Dedifferentiated amniotic fluid mesenchymal stem cell (primary cell): ENCODE data around the gene FFAR1.
A peak's percentile ranks its signal among the peaks of the same experiment; 100 is the strongest.
"Not testable (repeated sequence)": the region's sequence is repeated elsewhere in the genome, so short reads cannot be mapped to it uniquely, and the experiment has no call there.

ENCODE experiments used
- DNase-seq: peaks from one replicate; pipeline ENCODE4 v3.0.0-alpha.2; 2016; ENCODE audit errors: extremely low spot score

The FFAR1 gene

DNA sequence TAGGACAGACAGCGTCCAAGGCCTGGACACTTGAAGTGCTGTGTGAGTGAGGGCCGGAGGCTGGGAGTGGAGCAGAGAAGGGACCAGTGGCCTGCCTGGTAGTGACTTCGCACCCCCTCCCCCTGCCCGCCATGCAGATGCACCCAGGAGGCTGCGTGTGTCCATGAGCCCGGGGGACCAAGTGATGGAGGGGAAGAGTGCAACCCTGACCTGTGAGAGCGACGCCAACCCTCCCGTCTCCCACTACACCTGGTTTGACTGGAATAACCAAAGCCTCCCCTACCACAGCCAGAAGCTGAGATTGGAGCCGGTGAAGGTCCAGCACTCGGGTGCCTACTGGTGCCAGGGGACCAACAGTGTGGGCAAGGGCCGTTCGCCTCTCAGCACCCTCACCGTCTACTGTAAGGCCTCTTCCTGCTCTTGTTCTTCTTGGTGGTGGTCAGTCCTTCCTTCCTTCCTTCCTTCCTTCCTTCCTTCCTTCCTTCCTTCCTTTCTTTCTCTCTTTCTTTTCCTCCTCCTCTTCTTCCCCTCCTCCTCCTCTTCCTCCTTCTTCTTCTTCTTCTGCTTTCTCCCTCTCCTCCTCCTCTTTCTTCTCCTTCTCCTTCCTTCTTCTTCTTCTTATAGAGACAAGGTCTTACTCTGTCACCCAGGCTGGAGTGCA, 6.0 kb upstream of the FFAR1 start:
- no peak for DNase-seq

- DNase-seq = no peak
Observed at GRCh38 chr19:35342430-35342829, 5.3 kb upstream of the FFAR1 start.

- no peak for DNase-seq
Observed at GRCh38 chr19:35344511-35345031, 3.1 kb upstream of the FFAR1 start.

DNA sequence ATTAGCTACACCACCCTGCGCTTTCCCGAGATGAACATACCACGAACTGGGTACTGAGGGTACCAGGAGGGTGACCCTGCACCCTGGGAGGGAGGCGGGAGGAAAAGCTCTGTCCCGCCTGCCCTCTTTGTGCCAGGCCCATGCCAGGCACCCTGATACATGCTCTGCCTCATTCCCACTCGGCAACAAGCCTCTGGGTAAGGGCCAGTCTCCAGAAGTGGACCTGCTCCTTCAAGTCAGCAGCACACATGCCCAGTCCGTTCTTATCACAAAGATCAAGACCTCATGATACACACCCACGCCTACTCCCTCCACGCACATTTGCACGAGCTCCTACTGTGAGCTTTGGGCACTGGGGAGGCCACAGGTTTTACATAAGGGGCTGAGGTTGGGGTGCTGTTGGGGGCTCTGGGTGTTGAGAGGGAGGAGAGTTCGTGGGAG, 2.0 kb upstream of the FFAR1 start:
- no peak for DNase-seq

DNA sequence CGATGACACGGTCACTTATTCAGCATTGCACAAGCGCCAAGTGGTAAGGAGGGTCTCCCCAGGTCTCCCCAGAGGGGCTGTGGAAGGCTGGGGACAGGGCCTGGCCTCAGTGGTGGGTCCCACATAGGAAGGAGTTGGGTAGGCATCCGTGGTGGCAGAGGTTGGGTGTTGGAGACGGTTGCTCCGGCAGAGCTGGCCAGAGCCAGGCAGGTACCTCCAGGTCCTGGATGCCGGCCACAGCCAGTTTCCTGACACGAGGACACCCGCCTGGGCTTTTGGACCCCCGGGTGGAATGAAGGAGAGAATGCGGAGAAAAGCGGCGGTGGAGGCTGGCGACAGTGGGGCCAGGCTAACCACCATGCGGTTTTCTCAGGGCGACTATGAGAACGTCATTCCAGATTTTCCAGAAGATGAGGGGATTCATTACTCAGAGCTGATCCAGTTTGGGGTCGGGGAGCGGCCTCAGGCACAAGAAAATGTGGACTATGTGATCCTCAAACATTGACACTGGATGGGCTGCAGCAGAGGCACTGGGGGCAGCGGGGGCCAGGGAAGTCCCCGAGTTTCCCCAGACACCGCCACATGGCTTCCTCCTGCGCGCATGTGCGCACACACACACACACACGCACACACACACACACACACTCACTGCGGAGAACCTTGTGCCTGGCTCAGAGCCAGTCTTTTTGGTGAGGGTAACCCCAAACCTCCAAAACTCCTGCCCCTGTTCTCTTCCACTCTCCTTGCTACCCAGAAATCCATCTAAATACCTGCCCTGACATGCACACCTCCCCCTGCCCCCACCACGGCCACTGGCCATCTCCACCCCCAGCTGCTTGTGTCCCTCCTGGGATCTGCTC, 1.3 kb upstream of the FFAR1 start:
- DNase-seq = no peak

DNA sequence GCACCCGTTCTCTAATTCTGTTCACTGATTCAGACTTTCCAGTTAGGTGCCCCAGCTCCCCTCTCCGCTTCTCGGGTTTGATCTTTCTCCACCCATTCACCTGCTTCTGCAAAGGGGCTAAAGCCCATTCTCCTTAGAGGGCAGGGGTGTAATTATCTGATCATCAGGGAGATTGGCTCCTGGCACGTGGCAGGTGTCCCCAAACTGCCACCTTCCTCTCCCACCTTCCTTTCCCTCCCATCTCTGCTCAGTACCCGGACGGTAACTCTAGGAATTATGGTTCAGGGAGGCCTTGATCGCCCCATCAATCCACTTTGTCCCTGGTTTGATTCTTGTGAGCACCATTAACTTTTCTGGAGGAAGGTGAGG, 212 bp downstream of the FFAR1 start:
- no peak for DNase-seq

GRCh38 chr19:35348911-35349611, 1.4 kb downstream of the FFAR1 start:
- DNase-seq = no peak

DNA sequence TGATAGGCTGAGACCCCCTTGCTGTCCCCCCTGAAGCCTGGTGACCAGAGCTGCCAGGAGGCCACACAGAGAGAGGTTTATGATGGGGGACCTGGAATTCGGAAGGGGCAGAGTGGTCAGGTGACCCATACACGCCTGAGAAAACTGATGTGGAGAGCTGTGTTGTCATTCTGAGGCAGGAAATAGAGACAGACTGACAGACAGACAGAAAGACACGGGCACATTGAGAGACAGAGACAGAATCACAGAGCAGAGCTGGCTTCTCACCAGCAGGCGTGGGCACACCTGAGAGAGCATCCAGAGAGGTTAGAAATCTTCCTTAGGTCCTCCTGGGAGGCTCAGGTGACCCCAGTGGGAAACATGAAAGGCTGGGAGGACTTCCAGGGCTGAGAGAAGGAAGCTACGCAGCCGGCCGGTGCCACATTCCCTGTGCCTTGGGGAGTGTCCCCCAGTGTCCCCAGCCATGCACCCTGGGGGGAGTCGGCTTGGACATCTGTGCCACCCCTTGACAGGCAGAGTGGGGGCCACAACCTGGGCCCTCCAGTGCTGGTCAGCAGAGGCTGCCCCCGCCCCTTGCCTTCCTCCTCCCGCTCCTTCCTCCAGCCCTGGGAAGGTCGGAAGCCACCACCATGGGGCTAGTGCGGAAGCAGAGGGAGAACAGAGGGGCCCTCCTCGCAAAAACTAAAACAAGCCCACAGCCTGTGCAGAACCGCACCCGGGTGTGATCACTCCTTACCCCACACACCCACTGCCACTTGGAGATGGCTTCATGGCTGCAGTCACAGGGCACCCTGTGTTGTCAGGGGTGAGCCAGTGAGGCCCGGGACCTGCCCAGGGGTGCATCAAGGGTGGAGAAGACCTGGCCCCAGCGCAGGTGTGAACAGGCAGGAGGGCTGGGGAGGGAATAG, 2.2 kb downstream of the FFAR1 start:
- no peak for DNase-seq

DNA sequence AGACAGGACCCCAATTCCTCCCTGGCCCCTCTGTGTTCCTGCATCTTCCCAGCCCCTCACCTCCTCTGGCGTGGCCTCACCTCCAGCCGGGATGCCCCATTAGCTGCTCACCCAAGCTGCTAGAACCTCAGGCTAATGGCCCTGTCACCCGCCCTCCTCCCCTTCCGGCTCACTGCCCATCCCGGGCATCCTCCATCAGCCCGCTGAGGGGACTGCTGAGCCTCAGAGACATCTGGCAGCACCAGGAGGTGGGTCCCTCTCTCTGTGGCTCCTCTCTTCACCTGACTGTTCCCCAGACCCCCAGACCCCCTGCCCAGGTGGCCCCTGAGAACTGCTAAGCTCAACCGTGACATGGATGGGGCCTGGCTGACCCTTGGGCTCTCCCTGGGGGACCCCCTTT, 2.9 kb downstream of the FFAR1 start:
- DNase-seq = no peak

DNA sequence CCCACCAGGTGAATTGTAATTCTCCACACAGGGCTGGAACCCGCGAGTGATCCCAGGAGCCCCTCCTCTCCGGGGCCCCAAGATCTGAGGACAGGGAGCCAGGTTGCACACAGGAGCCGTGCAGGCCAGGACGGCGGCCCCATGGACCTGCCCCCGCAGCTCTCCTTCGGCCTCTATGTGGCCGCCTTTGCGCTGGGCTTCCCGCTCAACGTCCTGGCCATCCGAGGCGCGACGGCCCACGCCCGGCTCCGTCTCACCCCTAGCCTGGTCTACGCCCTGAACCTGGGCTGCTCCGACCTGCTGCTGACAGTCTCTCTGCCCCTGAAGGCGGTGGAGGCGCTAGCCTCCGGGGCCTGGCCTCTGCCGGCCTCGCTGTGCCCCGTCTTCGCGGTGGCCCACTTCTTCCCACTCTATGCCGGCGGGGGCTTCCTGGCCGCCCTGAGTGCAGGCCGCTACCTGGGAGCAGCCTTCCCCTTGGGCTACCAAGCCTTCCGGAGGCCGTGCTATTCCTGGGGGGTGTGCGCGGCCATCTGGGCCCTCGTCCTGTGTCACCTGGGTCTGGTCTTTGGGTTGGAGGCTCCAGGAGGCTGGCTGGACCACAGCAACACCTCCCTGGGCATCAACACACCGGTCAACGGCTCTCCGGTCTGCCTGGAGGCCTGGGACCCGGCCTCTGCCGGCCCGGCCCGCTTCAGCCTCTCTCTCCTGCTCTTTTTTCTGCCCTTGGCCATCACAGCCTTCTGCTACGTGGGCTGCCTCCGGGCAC, 3.9 kb downstream of the FFAR1 start:
- no peak for DNase-seq

DNA sequence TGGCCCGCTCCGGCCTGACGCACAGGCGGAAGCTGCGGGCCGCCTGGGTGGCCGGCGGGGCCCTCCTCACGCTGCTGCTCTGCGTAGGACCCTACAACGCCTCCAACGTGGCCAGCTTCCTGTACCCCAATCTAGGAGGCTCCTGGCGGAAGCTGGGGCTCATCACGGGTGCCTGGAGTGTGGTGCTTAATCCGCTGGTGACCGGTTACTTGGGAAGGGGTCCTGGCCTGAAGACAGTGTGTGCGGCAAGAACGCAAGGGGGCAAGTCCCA, 4.4 kb downstream of the FFAR1 start:
- DNase-seq = no peak

GRCh38 chr19:35352448-35353304, 5.0 kb downstream of the FFAR1 start:
- peak; percentile 52 for DNase-seq

GRCh38 chr19:35353635-35354034, 5.9 kb downstream of the FFAR1 start:
- no peak for DNase-seq

DNA sequence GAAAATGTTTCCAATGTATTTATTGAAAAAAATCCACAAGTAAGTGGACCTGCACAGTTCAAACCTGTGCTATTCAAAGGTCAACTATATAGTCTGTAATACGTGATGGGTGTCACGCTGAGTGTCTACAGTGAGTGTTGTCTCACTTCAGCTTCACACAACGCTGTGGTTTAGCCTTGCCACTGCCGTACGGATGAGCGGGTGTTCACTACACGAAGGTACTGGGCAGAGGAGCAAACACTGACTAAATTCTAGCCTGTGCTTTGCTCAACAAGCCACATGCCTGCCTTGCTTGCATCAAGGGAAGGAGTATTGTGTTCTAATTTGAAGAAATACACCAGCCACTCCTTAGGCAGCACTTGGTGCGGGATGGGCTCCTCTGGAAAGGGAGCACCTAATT, 7.2 kb downstream of the FFAR1 start:
- DNase-seq = no peak

GRCh38 chr19:35355791-35356460, 8.2 kb downstream of the FFAR1 start:
- DNase-seq = no peak

DNA sequence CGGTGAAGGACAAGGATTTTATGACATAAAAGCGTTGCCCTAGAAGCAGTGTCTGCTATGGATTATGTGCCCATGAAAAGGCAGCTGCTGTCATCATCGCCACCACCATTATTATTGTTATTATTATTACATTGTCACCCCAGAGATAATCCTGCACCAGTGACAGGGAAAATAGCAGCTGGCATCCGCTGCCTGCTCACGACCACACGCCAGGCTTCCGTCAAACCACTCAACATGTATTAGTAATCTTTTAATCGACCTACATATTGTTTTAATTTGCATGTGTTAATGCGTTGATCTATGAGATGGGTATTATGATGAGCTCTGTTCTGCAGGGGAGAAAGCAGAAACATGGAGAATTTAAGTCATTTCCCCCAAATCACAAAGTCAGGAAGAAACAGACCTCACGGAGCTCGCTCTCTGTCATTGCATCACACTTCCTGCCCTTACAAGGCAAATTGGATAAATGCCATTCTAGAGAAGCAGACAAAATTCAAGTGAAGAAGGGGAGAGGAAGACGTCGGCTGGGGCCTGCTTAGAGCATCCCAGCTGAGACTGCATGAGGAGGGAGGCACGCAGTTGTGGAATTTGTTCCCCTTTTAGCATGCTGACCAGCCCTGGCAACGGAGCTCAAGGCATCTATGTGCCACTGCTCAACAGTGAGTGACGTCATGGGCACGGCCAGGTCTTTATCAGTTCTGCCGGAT, 10.3 kb downstream of the FFAR1 start, which contains the start of gene FFAR3:
Gene FFAR3, plus strand, starts transcription at position 594 of the 707 bp plus-strand sequence. CDS start 431 bp downstream, outside the sequence.
- DNase-seq = no peak

- not testable (repeated sequence) for DNase-seq
Observed at GRCh38 chr19:35358834-35359233, 11.1 kb downstream of the FFAR1 start.

- DNase-seq = not testable (repeated sequence)
Observed at GRCh38 chr19:35359395-35359794, 11.7 kb downstream of the FFAR1 start.

- not testable (repeated sequence) for DNase-seq
Observed at GRCh38 chr19:35360081-35360480, 12.4 kb downstream of the FFAR1 start.
